Endothelial cell of umbilical vein (primary cell): ENCODE data around the gene SFT2D3. TPM values are rescaled to one million over a fixed set of nuclear protein-coding genes. Genes with fewer than 3 reads are reported as not detected.

Experiments used
- BruUV-seq: library from RNA; stranded (reverse); fragments of 400-500 nt; replicated peaks from 2 replicates; lab custom pipeline; 2021; lab: Mats Ljungman, UMichigan
- CTCF ChIA-PET: fragments of 300-600, 350-600 bp; sonication (Branson Sonifier 250); formaldehyde crosslinking; loops from one replicate; lab custom pipeline; 2021; ENCODE audit warnings: antibody characterized with exemption, inconsistent platforms; lab: Charles Lee
- POLR2A ChIA-PET: fragments of 300-600, 350-600 bp; sonication (Branson Sonifier 250); formaldehyde crosslinking; loops from one replicate; lab custom pipeline; 2021; ENCODE audit warnings: antibody characterized with exemption, inconsistent platforms; lab: Charles Lee
- DNase-seq: peaks from one replicate; pipeline ENCODE4 v3.0.0-alpha.2; 2011; ENCODE audit warnings: low read depth, low spot score
- FAIRE-seq: peaks from 2 replicates; lab custom pipeline; 2011; peaks lifted over from hg19 to GRCh38; lab: Jason Lieb, UNC
- H2AFZ ChIP-seq: 2 replicates; pipeline ENCODE4 v1.6.0; 2012; ENCODE audit warnings: low read depth, low read length, control low read depth, inconsistent platforms
- H3K27ac ChIP-seq: 2 replicates; pipeline ENCODE4 v1.5.1; 2011; ENCODE audit warnings: low read depth, mild to moderate bottlenecking, control low read depth, low read length, moderate library complexity; ENCODE audit not compliant: insufficient read depth
- H3K27me3 ChIP-seq, 2 experiments: 2 replicates each; pipeline versions ENCODE4 v1.6.0 to v1.6.1; 2011; ENCODE audit warnings: low read length in 2 of 2, mixed read lengths in 1 of 2; ENCODE audit not compliant: control insufficient read depth in 2 of 2, insufficient read depth in 2 of 2
- H3K36me3 ChIP-seq, 2 experiments: 2 replicates in 1 of 2; 3 replicates in 1 of 2; pipeline ENCODE4 v1.5.1; 2011; ENCODE audit warnings: low read length in 2 of 2, mild to moderate bottlenecking in 1 of 2, moderate library complexity in 1 of 2; ENCODE audit not compliant: control insufficient read depth in 2 of 2, insufficient read depth in 2 of 2; ENCODE audit errors: extremely low read depth in 1 of 2
- H3K4me1 ChIP-seq: 3 replicates; pipeline ENCODE4 v1.5.1; 2011; ENCODE audit warnings: mild to moderate bottlenecking, low read length; ENCODE audit not compliant: control insufficient read depth, insufficient read depth; ENCODE audit errors: extremely low read depth
- H3K4me2 ChIP-seq: 2 replicates; pipeline ENCODE4 v1.6.1; 2011; ENCODE audit warnings: low read length, control low read depth, mixed read lengths; ENCODE audit not compliant: insufficient read depth
- H3K4me3 ChIP-seq, 3 experiments: fragments of 200-600 bp in 1 of 3; sonication (generic), shearing (Covaris generic) in 1 of 3; replicated peaks in 1 of 3; 2 replicates each; pipeline ENCODE4 v1.5.1; 2011 to 2016; ENCODE audit warnings: control low read depth in 3 of 3, low read length in 3 of 3, mild to moderate bottlenecking in 2 of 3, inconsistent platforms in 1 of 3, low read depth in 1 of 3, moderate library complexity in 1 of 3; ENCODE audit not compliant: insufficient read depth in 1 of 3
- H3K79me2 ChIP-seq: 2 replicates; pipeline ENCODE4 v1.6.0; 2012; ENCODE audit warnings: low read length, inconsistent platforms; ENCODE audit not compliant: control insufficient read depth, insufficient read depth
- H3K9ac ChIP-seq: replicated peaks from 2 replicates; pipeline ENCODE3; 2011; ENCODE audit warnings: low read length, control low read depth; ENCODE audit not compliant: insufficient read depth; ENCODE audit errors: extremely low read depth
- H3K9me1 ChIP-seq: replicated peaks from 3 replicates; pipeline ENCODE4 v1.6.0; 2011; ENCODE audit warnings: mild to moderate bottlenecking, low read length; ENCODE audit not compliant: control insufficient read depth, insufficient read depth; ENCODE audit errors: extremely low read depth
- H3K9me3 ChIP-seq: replicated peaks from 2 replicates; pipeline ENCODE4 v1.5.1; 2012; ENCODE audit warnings: low read length, inconsistent platforms; ENCODE audit not compliant: control insufficient read depth, insufficient read depth
- H4K20me1 ChIP-seq: replicated peaks from 2 replicates; pipeline ENCODE3; 2011; ENCODE audit warnings: mild to moderate bottlenecking, low read length; ENCODE audit not compliant: control insufficient read depth, insufficient read depth; ENCODE audit errors: extremely low read depth
- EZH2 ChIP-seq: IDR thresholded peaks from 2 replicates; pipeline ENCODE4 v1.6.1; 2012; ENCODE audit warnings: borderline replicate concordance, low read depth, mild to moderate bottlenecking, moderate library complexity, low read length, inconsistent platforms; ENCODE audit not compliant: severe bottlenecking
- FOS ChIP-seq: IDR thresholded peaks from 2 replicates; pipeline ENCODE4 v1.6.1; 2011; ENCODE audit warnings: mild to moderate bottlenecking, low read length, moderate library complexity, borderline replicate concordance; ENCODE audit not compliant: insufficient read depth
- JUN ChIP-seq: IDR thresholded peaks from 2 replicates; pipeline ENCODE4 v1.6.1; 2011; ENCODE audit warnings: borderline replicate concordance, low read depth; ENCODE audit not compliant: insufficient read length, insufficient read depth
- MAX ChIP-seq: IDR thresholded peaks from 2 replicates; pipeline ENCODE4 v1.6.1; 2011; ENCODE audit not compliant: insufficient read depth, insufficient read length
- dilution Hi-C: fragments of 300-500 bp; cut with MboI; formaldehyde crosslinking; loops from one replicate; pipeline ENCODE4 v1.15.0; 2019; ENCODE audit warnings: low sequenced_read_pairs; ENCODE audit not compliant: extremely low pct_ligation_motif_present
- intact Hi-C: fragments of 100-400 bp; cut with micrococcal nuclease; formaldehyde crosslinking; loops from one replicate; pipeline ENCODE4 v1.10.0; 2022
- polyA plus RNA-seq, 4 experiments: library from polyadenylated mRNA; depleted of rRNA in 3 of 4; stranded (reverse) in 3 of 4; unstranded in 1 of 4; fragments of >200 nt; gene quantifications; 2 replicates each; pipeline versions ENCODE4 v1.2.1 to v1.2.3, GENCODE V29; 2011 to 2012; ENCODE audit warnings: missing spikeins in 1 of 4
- total RNA-seq: library from RNA; stranded (reverse); gene quantifications from 2 replicates; pipeline ENCODE4 v1.2.3, GENCODE V29; 2021
- TF ChIP-seq, protein P1 (sequence below), 2 donors: IDR thresholded peaks; 1 replicate in 1 of 2; 2 replicates in 1 of 2; pipeline ENCODE4 v1.5.1; 2011; ENCODE audit warnings: low read length in 2 of 2, mild to moderate bottlenecking in 2 of 2, moderate library complexity in 2 of 2, control low read depth in 1 of 2, inconsistent platforms in 1 of 2, low read depth in 1 of 2; ENCODE audit not compliant: insufficient read depth in 1 of 2; ENCODE audit errors: extremely low read depth in 1 of 2

SFT2D3 gene
- total and polyA plus RNA-seq, 2 donors (not counting 3 experiments of a cell fraction or from before 2014, with no cell fraction given), result 4.5 to 4.7 TPM

GRCh38 chr2:127653421-127654083 is 47.7 kb upstream of the SFT2D3 start:
- no peaks in the 10 kb centered on the region for H3K9me1 ChIP-seq
- TF ChIP-seq MAX (no peak), JUN (no peak), EZH2 (no peak)
- no peak for FAIRE-seq
- peaks cover 0 to 9% of the 10 kb centered on the region in 2 experiments for H3K36me3 ChIP-seq
- dilution Hi-C loops (no loop called here), intact Hi-C loops (no loop called here)
- no peak overlapping the region for H3K4me3 ChIP-seq
- POLR2A ChIA-PET, result no interaction called here
- BruUV-seq, result no TSS peak
- H3K4me2 ChIP-seq, result no peak overlapping the region
- DNase-seq, result no peak
- no peaks in the 10 kb centered on the region for H4K20me1 ChIP-seq
- H3K4me1 ChIP-seq, result peaks cover 4% of the 10 kb centered on the region
- H3K9me3 ChIP-seq, result no peaks in the 10 kb centered on the region
- no peak overlapping the region for H2AFZ ChIP-seq
- no peak overlapping the region for H3K27ac ChIP-seq
- no peak overlapping the region for H3K9ac ChIP-seq
- H3K79me2 ChIP-seq, result no peaks in the 10 kb centered on the region
- CTCF ChIA-PET, result interaction anchor here (1.0 to 12.1 kb wide), 4 partner anchors 22 to 127 kb away, joined by 3 to 424 read pairs (median 9); partner anchors contain the start of genes IWS1 and LIMS2
- H3K27me3 ChIP-seq, result no peaks in the 10 kb centered on the region

DNA sequence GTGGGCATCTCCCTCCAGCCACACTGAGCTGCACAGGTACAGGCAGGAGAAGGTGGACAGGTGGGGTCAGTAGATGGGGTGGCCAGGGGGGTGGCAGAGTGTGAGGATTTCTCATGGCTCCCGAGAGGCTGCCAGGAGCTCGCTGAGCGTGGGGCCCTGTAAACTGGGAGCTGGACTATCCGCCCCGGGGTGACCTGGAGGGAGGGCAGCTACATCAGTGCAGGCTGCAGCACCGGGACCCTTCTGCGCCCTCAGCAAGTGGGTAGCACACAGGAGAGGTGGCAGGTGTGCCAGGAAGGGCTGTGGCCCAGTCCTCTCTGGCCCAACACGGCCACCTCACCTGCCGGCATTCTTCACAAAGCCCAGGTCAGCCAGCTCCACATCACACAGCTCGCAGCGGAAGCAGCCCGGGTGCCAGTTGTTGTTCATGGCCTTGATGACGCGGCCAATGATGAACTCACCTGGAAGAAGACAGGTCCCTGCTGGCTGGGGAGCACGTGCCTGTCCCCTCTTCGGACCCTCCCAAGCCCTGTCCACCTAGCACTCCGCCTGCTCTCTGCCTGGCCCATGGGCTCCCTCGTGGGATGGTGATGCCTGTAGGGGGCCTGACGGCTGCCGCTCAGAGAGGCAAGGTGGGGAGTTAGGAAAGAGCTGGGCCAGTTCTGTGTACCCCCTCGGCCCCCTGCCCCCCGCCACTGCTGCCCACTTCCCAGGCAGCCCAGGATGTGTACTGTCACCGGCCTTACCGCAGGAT is 47.0 kb upstream of the SFT2D3 start:
- no peak overlapping the region for H3K9ac ChIP-seq
- dilution Hi-C loops, result no loop called here

More for the DNA sequence above, 47.0 kb upstream of the SFT2D3 start:
- FAIRE-seq, result no peak
- Histone ChIP-seq H3K4me2 (no peak overlapping the region), H3K4me3 (no peak overlapping the region), H3K4me1 (peaks cover 8% of the 10 kb centered on the region), H3K9me3 (no peaks in the 10 kb centered on the region), H3K79me2 (no peaks in the 10 kb centered on the region), H3K27me3 (no peaks in the 10 kb centered on the region), H3K27ac (no peak overlapping the region), H4K20me1 (no peaks in the 10 kb centered on the region), H3K9me1 (no peaks in the 10 kb centered on the region), H3K36me3 (peaks cover 0 to 9% of the 10 kb centered on the region in 2 experiments), H2AFZ (no peak overlapping the region)
- POLR2A ChIA-PET, result no interaction called here
- intact Hi-C loops, result no loop called here
- no peak for TF ChIP-seq FOS
- TF ChIP-seq, protein P1, sequence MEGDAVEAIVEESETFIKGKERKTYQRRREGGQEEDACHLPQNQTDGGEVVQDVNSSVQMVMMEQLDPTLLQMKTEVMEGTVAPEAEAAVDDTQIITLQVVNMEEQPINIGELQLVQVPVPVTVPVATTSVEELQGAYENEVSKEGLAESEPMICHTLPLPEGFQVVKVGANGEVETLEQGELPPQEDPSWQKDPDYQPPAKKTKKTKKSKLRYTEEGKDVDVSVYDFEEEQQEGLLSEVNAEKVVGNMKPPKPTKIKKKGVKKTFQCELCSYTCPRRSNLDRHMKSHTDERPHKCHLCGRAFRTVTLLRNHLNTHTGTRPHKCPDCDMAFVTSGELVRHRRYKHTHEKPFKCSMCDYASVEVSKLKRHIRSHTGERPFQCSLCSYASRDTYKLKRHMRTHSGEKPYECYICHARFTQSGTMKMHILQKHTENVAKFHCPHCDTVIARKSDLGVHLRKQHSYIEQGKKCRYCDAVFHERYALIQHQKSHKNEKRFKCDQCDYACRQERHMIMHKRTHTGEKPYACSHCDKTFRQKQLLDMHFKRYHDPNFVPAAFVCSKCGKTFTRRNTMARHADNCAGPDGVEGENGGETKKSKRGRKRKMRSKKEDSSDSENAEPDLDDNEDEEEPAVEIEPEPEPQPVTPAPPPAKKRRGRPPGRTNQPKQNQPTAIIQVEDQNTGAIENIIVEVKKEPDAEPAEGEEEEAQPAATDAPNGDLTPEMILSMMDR (IDR thresholded peaks at IDR 0.05; ENCODE audit: extremely low read depth in 1 of 2, insufficient read depth in 1 of 2, low read depth in 1 of 2, low read length in 2 of 2), result no peak
- no peak for TF ChIP-seq MAX
- no peak for TF ChIP-seq JUN
- CTCF ChIA-PET, result interaction anchor here (1.5 to 12.1 kb wide), 3 partner anchors 42 to 62 kb away, joined by 3 to 424 read pairs (median 5); no protein-coding TSS in a partner anchor
- no peak for DNase-seq
- BruUV-seq, result no TSS peak
